HG03159 (cell line): Measurements from ENCODE around the gene TTC16.

Experiments
- ATAC-seq: cut with Tn5 transposase; IDR thresholded peaks from one replicate; pipeline ENCODE4 v1.9.1; 2021; ENCODE audit warnings: mild to moderate bottlenecking, moderate library complexity; ENCODE audit not compliant: unreplicated experiment

TTC16 gene

DNA sequence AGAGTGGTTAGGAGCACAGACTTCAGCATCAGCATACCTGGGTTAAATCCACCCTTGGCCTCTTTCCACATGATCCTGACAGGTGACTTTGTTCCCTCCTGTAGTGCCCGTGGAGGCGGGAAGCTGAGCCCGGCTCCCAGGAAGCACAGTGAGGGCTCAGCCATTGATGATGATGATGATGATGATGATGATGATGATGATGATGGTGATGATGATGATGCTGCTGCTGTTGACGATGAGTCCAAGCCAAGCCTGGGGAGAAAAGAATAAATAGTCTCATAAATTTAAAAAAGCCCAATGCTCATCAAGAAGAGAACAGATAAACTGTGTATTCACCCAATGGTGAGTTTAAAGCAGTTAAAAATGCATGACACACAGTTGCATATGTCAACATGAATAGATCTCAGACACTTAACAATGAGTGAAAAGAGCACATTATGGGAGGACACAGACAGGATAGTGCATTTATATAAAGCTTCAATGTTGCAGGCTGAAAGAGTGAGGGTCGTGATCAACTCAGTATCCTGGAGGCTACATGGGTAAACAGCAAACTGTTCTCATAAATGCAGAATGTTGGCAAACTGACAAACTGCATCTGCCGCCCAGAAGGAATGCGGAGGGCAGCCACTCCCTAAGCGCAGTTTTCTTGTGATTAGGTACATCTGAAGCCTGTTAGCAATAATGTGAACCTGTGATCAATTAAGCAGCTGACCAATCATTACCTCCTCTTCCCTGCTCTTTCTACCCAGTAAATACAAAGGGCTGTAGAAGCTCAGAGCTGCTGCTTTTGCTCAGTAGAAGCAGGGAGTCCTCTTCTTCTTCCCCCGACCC is 20.8 kb upstream of the TTC16 start:
- no peak for ATAC-seq

DNA sequence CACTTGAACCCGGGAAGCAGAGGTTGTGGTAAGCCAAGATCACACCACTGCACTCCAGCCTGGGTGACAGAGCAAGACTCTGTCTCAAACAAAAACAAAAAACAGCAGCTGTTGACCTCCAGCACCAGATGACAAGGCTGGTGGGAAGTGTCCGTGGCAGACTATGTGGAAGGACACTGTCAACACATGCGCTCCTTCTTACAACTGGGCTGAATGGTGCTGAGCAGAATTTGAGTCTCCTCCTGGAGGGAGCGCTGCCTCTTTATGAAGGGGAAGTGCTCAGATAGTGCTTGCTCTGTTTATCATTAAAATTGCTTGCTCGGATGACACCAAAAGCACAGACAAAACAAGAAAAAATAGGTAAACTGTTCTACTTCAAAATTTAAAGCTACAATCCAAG is 18.3 kb upstream of the TTC16 start:
- ATAC-seq = no peak

- ATAC-seq = no peak
These were observed 17.5 kb upstream of the TTC16 start for GRCh38 chr9:127698386-127698785.

- ATAC-seq = peak; percentile 95
These were observed 16.8 kb upstream of the TTC16 start for GRCh38 chr9:127698985-127699670.

GRCh38 chr9:127700140-127700539 is 15.7 kb upstream of the TTC16 start:
- no peak for ATAC-seq

- no peak for ATAC-seq
These were observed 15.2 kb upstream of the TTC16 start for GRCh38 chr9:127700594-127701255.

- ATAC-seq = no peak
These were observed 12.5 kb upstream of the TTC16 start for GRCh38 chr9:127703289-127703946.

- no peak for ATAC-seq
These were observed 10.1 kb upstream of the TTC16 start for GRCh38 chr9:127705577-127706379.

DNA sequence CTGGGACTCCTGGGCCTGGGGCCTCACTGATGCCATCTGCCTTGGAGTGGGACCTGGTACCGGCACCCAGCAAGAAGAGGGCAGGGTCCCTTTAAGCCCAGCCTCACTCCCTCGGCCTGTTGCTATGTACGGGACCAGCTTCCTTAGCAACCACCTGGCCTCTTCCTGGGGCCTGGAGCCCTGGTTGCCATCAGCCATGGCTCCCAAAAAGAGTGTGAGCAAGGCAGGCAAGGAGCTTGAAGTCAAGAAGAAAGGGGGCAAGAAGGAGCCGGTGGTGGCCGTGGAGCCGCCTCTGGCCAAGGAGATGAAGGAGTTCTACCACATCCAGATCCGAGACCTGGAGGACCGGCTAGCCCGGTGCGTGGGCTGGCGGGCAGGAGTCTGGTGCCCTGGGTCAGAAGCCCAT is 9.0 kb upstream of the TTC16 start, which contains the start of gene CFAP157:
TSS of gene CFAP157 (plus strand) at position 153 of the 406 bp plus-strand sequence. CDS start at position 197, 44 bp downstream.
- no peak for ATAC-seq

GRCh38 chr9:127707766-127708165 is 8.1 kb upstream of the TTC16 start:
- ATAC-seq = no peak

DNA sequence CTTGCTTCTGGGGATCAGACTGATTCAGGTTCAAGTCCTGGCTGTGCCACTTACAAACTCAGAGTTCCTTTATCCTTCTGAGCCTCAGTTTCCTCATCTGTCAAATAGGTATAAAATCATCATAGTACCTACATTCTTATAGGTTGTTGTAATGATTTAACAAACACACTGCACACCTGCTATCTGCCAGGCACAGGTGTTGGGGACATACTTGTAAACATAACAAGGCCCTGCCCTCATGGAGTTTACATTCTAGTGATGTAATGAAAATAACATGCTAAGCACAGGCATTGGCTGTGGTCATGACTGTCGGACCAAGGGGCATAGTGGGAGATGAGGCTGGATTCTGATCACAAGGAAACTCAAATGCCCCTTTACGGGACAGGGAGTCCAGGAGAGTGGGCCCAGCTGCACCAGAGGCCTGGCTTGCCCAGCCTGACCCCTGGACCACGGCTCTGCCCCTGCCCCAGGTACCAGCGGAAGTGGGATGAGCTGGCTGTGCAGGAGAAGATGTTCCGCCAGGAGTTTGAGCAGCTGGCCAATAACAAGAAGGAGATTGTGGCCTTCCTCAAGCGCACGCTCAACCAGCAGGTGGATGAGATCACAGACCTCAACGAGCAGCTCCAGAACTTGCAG is 6.8 kb upstream of the TTC16 start:
- no peak for ATAC-seq

DNA sequence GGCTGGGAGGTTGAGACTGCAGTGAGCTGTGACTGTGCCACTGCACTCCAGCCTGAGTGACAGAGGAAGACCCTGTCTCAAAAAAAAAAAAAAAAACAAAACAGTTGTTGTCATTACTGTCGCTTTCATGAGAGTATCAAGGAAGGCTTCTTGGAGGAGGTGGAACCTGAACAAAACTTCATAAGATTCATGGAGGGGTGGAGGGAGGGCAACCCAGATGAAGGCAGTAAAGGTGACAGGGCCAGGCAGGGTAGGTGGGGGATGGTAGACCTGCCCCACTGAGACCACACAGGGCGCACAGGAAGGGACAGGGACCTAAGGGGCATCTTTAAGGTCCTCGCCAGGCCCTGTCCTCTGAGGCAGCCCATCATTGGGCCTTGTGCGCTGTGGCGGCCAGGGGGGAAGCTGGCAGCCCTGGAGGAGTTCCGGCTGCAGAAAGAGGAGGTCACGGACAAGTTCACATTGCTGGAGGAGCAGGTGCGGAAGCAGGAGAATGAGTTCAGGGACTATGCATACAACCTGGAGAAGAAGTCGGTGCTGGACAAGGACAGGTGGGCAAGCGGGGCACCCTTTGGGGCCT is 5.6 kb upstream of the TTC16 start:
- no peak for ATAC-seq

DNA sequence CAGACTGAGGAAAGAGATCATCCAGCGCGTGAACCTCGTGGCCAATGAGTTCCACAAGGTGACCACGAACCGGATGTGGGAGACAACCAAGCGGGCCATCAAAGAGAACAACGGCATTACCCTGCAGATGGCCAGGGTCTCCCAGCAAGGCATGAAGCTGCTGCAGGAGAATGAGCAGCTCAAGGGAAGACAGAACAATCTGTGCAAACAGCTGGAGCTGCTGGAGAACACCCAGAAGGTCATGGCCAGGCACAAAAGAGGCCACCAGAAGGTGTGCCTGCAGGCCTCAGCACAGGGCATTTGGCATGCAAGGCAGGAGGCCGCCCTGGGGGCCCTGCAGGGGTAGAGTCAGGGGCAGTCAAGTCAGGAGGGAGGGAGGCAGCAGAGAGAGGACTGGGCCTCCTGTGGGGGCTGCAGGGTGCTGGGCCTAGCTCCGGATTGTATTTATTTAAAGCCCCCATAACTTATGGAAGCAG is 4.6 kb upstream of the TTC16 start:
- ATAC-seq = no peak

- ATAC-seq = no peak
These were observed 4.0 kb upstream of the TTC16 start for GRCh38 chr9:127711831-127712274.

DNA sequence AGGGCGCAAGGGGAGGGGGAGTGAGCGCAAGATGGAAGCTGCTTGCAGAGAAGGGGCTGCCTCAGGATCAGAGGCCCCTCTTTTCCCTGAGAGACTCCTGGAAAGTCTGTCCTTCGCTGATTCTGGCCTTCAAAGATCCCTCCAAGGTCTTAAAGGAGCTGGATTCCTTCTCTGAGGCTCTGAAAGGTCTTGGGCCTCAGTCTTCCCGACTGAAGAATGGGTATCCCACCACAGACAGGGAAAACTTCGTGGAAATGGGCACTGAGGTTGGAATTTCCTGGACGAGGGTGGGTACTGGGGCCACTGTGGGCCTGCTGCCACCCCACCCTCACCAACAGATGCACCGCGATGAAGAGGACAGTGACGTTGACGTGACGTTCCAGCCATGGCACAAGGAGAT is 3.5 kb upstream of the TTC16 start:
- ATAC-seq = no peak

GRCh38 chr9:127712867-127713266 is 3.0 kb upstream of the TTC16 start:
- ATAC-seq = no peak

- no peak for ATAC-seq
These were observed 1.7 kb upstream of the TTC16 start for GRCh38 chr9:127714020-127714750.

DNA sequence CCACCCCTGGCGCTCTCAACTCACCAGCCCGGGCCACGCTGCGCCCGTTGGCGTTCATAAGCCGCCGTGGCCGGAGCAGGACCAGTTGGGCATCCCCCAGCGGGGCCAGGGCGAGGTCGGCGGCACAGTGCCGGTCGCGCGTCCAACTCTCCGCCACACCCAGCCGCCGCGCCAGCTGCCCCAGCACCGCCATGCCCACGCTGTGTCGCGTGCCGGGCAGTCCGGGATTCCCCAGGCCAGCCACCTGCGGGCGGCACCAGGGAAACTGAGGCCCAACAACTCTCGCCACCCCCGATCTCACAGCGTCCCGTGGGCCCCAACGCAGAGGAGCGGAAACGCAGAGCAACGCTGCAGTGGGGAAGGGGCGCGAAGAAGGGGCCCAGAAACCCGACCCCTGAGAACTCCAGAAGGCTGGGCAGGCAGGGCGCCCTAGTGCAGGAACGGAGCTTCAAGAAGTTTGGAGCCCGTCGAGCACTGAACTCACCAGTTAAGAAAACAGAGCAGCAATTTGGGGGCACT is 869 bp upstream of the TTC16 start:
- ATAC-seq = peak; percentile 17
